ENCODE measurements around the gene AIF1.

DNA sequence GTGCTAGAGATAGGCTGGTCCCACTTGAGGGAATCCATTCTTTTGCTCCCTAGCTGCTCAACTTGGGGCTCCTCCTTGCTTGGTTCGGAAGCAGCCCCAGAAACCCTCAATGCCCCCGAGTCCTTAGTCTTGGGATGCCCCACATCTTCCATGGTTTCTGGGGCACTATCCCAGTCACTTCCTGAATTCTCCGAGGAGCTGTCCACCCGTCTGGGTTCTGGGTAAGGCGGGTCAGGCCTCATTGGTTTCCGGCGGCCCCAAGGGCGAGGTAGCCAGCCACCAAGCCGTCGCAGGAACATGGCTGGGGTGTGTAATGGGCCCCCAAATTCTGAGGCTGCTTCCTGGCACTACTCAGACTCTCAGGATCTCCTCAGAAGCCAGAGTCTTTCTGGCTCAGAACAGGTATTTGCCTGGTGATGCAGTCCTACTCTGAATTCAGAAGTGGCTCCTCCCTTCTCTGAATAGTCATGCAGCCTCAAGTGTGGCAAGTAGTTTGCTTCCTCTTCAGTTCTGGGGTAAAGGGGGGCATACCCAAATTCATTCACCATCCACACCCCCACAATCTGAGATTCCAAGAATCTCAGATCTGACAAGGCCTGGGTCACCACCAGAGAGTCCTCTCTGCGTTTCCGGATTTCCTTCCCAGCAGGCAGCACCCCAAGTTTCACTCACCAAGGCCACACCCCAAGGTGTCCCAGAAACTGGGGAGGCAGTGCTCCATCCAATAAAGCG, 44.8 kb downstream of the AIF1 start:
- TF ChIP-seq, protein P1, sequence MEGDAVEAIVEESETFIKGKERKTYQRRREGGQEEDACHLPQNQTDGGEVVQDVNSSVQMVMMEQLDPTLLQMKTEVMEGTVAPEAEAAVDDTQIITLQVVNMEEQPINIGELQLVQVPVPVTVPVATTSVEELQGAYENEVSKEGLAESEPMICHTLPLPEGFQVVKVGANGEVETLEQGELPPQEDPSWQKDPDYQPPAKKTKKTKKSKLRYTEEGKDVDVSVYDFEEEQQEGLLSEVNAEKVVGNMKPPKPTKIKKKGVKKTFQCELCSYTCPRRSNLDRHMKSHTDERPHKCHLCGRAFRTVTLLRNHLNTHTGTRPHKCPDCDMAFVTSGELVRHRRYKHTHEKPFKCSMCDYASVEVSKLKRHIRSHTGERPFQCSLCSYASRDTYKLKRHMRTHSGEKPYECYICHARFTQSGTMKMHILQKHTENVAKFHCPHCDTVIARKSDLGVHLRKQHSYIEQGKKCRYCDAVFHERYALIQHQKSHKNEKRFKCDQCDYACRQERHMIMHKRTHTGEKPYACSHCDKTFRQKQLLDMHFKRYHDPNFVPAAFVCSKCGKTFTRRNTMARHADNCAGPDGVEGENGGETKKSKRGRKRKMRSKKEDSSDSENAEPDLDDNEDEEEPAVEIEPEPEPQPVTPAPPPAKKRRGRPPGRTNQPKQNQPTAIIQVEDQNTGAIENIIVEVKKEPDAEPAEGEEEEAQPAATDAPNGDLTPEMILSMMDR (optimal IDR thresholded peaks at IDR 0.05 in 1 of 3, IDR thresholded peaks at IDR 0.05 in 1 of 3, conservative IDR thresholded peaks at IDR 0.05 in 1 of 3; ENCODE audit: extremely low read depth in 1 of 3, insufficient read depth in 2 of 3, low read length in 3 of 3) = no peak
- no peak for TF ChIP-seq EZH2 (IDR thresholded peaks at IDR 0.05; ENCODE audit: low read length)
